ENCODE results near the gene MYO9B.
"Not testable (repeated sequence)": the region's sequence is repeated elsewhere in the genome, so short reads cannot be mapped to it uniquely, and the experiment has no call there.

The MYO9B gene

GRCh38 chr19:17121736-17122293 lies 46.2 kb downstream of the MYO9B start:
- no peak for DNase-seq

- no peak for DNase-seq
These were observed 47.5 kb downstream of the MYO9B start for GRCh38 chr19:17123041-17123440.

- DNase-seq = no peak
These were observed 48.4 kb downstream of the MYO9B start for GRCh38 chr19:17124025-17124424.

GRCh38 chr19:17125062-17125727 lies 49.6 kb downstream of the MYO9B start:
- DNase-seq = no peak

- DNase-seq = no peak
These were observed 50.4 kb downstream of the MYO9B start for GRCh38 chr19:17125728-17126677.

- DNase-seq = no peak
These were observed 52.1 kb downstream of the MYO9B start for GRCh38 chr19:17127671-17128070.

- DNase-seq = no peak
These were observed 52.8 kb downstream of the MYO9B start for GRCh38 chr19:17128403-17128802.

- DNase-seq = no peak
These were observed 53.2 kb downstream of the MYO9B start for GRCh38 chr19:17128820-17129219.

GRCh38 chr19:17129377-17129776 lies 53.8 kb downstream of the MYO9B start:
- DNase-seq = no peak

- no peak for DNase-seq
These were observed 59.6 kb downstream of the MYO9B start for GRCh38 chr19:17135001-17135853.

GRCh38 chr19:17136021-17136420 lies 60.4 kb downstream of the MYO9B start:
- no peak for DNase-seq

- DNase-seq = no peak
These were observed 61.0 kb downstream of the MYO9B start for GRCh38 chr19:17136617-17137016.

GRCh38 chr19:17137417-17137816 lies 61.8 kb downstream of the MYO9B start:
- DNase-seq = no peak

GRCh38 chr19:17138052-17138846 lies 62.7 kb downstream of the MYO9B start:
- DNase-seq = not testable (repeated sequence)

GRCh38 chr19:17138937-17139598 lies 63.5 kb downstream of the MYO9B start:
- DNase-seq = no peak

- not testable (repeated sequence) for DNase-seq
These were observed 69.2 kb downstream of the MYO9B start for GRCh38 chr19:17144771-17145170.

GRCh38 chr19:17145546-17146497 lies 70.2 kb downstream of the MYO9B start:
- DNase-seq = no peak

- no peak for DNase-seq
These were observed 72.6 kb downstream of the MYO9B start for GRCh38 chr19:17148130-17148529.

GRCh38 chr19:17149393-17150135 lies 74.0 kb downstream of the MYO9B start:
- DNase-seq = no peak

All from NCI-H526 (cell line).